Pericardium fibroblast (primary cell): Measurements from ENCODE around the gene ESYT2. TPM values are rescaled to one million over a fixed set of nuclear protein-coding genes. Genes with fewer than 3 reads are reported as not detected.

Source experiments
- total RNA-seq: library from RNA; depleted of rRNA; stranded (reverse); fragments of >200 nt; gene quantifications from 2 replicates; pipeline ENCODE4 v1.2.3, GENCODE V29; 2015

The ESYT2 gene, protein sequence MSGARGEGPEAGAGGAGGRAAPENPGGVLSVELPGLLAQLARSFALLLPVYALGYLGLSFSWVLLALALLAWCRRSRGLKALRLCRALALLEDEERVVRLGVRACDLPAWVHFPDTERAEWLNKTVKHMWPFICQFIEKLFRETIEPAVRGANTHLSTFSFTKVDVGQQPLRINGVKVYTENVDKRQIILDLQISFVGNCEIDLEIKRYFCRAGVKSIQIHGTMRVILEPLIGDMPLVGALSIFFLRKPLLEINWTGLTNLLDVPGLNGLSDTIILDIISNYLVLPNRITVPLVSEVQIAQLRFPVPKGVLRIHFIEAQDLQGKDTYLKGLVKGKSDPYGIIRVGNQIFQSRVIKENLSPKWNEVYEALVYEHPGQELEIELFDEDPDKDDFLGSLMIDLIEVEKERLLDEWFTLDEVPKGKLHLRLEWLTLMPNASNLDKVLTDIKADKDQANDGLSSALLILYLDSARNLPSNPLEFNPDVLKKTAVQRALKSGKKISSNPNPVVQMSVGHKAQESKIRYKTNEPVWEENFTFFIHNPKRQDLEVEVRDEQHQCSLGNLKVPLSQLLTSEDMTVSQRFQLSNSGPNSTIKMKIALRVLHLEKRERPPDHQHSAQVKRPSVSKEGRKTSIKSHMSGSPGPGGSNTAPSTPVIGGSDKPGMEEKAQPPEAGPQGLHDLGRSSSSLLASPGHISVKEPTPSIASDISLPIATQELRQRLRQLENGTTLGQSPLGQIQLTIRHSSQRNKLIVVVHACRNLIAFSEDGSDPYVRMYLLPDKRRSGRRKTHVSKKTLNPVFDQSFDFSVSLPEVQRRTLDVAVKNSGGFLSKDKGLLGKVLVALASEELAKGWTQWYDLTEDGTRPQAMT
- 60.2 and 61.6 TPM in 2 replicates for total RNA-seq

DNA sequence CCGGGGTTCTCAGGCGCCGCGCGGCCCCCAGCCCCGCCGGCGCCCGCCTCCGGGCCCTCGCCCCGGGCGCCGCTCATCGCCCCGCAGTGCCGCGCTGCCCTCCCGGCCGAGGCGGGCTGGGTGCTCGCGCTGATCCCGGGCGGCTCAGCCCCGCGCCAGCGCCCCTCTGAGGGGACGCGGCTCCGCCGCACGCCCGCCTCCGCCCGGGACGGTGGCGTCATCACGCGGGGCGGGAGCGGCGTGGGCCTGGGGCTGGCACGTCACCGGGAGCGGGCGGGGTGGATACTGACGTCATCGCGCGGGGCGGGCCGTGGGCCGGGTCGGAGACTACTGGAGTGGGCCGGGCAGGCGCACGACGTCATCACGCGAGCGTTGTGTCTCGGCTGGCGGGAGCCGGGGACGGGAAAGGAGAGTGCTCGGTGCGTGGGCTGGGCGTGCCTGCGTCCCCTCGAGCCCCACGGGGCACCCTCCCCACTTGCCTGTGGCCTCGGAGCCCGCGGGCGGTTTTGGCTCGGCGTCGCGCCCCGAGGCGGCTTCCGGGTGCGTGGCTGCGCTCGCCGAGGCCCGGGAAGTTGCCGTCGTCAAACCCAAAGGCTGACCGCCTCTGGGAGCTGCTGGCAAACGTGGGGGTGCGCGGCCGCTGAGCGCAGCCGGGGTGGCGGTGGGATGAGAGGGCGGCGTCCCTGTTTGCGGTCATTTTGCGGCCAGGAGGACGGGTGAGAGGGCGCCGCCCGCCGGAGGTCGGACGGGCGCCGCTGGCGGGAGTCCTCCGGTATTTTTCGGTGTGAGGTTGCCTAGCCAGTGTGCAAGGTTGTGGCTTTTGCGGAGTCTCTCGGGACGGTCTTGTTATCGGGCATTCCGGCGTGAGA is at the start of gene ESYT2:
TSS of gene ESYT2 (minus strand) at position 168 of the 869 bp plus-strand sequence. CDS start at position 77, 91 bp downstream.

GRCh38 chr7:158704524-158705233 is 124.6 kb downstream of the ESYT2 start, which contains the start of gene NCAPG2:
TSS of gene NCAPG2 (minus strand) at chr7:158704804. CDS start at chr7:158701899, 2,905 bp downstream.

Other genes starting within 250 kb of the ESYT2 start
- gene PTPRN2, start 241.7 kb downstream of the ESYT2 start, total RNA-seq: 1.5 and 3.5 TPM in 2 replicates
- gene NCAPG2, start 124.7 kb downstream of the ESYT2 start, total RNA-seq: 7.3 and 8.9 TPM in 2 replicates
- gene DYNC2I1, start 27.0 kb upstream of the ESYT2 start, total RNA-seq: 4.1 and 4.3 TPM in 2 replicates